Peyer's patch (tissue), 4 donors: ENCODE data around the gene LBX2.

Source experiments
- CTCF ChIP-seq, 6 experiments: fragments of 450-650 bp in 4 of 6; fragments of 200-600 bp in 2 of 6; sonication (generic) in 1 of 6; IDR thresholded peaks; one replicate each; pipeline ENCODE4 v1.5.1; 2017 to 2019; ENCODE audit warnings: antibody characterized with exemption in 6 of 6, mild to moderate bottlenecking in 3 of 6, moderate library complexity in 1 of 6
- POLR2A ChIP-seq, 2 donors: fragments of 450-650 bp; IDR thresholded peaks; one replicate each; pipeline ENCODE4 v1.5.1; 2017; ENCODE audit warnings: antibody characterized with exemption in 2 of 2, mild to moderate bottlenecking in 2 of 2, moderate library complexity in 2 of 2

GRCh38 chr2:74497777-74498499 is 1.5 kb downstream of the LBX2 start:
- TF ChIP-seq POLR2A (IDR thresholded peaks at IDR 0.05), result no peak
- no peak for TF ChIP-seq CTCF (IDR thresholded peaks at IDR 0.05)
